HepG2 (cell line): ENCODE measurements around the gene MYOF. TPM values are rescaled to one million over a fixed set of nuclear protein-coding genes. Genes with fewer than 3 reads are reported as not detected.

Experiments
- ARID3A ChIP-seq: IDR thresholded peaks from 2 replicates; pipeline ENCODE4 v1.6.1; 2012; ENCODE audit warnings: low read depth, low read length, improper control_type of control experiment
- ASH2L ChIP-seq: fragments of 300-600, 200-600 bp; sonication (generic); IDR thresholded peaks from 2 replicates; pipeline ENCODE4 v1.7.0; 2017; ENCODE audit warnings: low read depth, mild to moderate bottlenecking, moderate library complexity, mixed read lengths, low read length; ENCODE audit not compliant: insufficient read length
- ATF3 ChIP-seq: sonication (generic); formaldehyde crosslinking; IDR thresholded peaks from 2 replicates; pipeline ENCODE4 v1.4.0; 2020; ENCODE audit warnings: missing genetic modification reagents
- EZH2 ChIP-seq: conservative IDR thresholded peaks from 2 replicates; pipeline ENCODE4 v1.6.1; 2012; ENCODE audit warnings: mild to moderate bottlenecking, low read depth, low read length, moderate library complexity
- FOXA3 ChIP-seq: IDR thresholded peaks from 2 replicates; pipeline ENCODE4 v1.6.1; 2016; ENCODE audit warnings: missing genetic modification reagents, missing compliant biosample characterization
- HMG20A ChIP-seq: IDR thresholded peaks from 2 replicates; pipeline ENCODE4 v1.6.1; 2016; ENCODE audit warnings: borderline replicate concordance
- JUN ChIP-seq: sonication (generic); formaldehyde crosslinking; IDR thresholded peaks from 2 replicates; pipeline ENCODE4 v1.4.0; 2020; ENCODE audit warnings: mild to moderate bottlenecking, missing genetic modification reagents
- PAXIP1 ChIP-seq: sonication (generic); formaldehyde crosslinking; conservative IDR thresholded peaks from 2 replicates; pipeline ENCODE4 v1.4.0; 2020; ENCODE audit warnings: mild to moderate bottlenecking, missing genetic modification reagents, moderate library complexity
- RFXAP ChIP-seq: sonication (generic); formaldehyde crosslinking; IDR thresholded peaks from 2 replicates; pipeline ENCODE4 v1.4.0; 2020; ENCODE audit warnings: missing genetic modification reagents, borderline replicate concordance
- SUZ12 ChIP-seq: fragments of 150-350 bp; IDR thresholded peaks from 2 replicates; pipeline ENCODE4 v1.6.1; 2014; ENCODE audit warnings: low read depth, low read length
- TFDP1 ChIP-seq: IDR thresholded peaks from 2 replicates; pipeline ENCODE4 v1.6.1; 2016; ENCODE audit warnings: missing compliant biosample characterization, missing genetic modification reagents, borderline replicate concordance
- TGIF2 ChIP-seq: IDR thresholded peaks from 2 replicates; pipeline ENCODE4 v1.6.1; 2016; ENCODE audit warnings: control low read depth, missing compliant biosample characterization
- ZBTB21 ChIP-seq: sonication (generic); formaldehyde crosslinking; IDR thresholded peaks from 2 replicates; pipeline ENCODE4 v1.4.0; 2020; ENCODE audit warnings: missing genetic modification reagents
- ZC3H4 ChIP-seq: sonication (generic); formaldehyde crosslinking; IDR thresholded peaks from 2 replicates; pipeline ENCODE4 v1.4.0; 2020; ENCODE audit warnings: missing genetic modification reagents, borderline replicate concordance
- ZFP1 ChIP-seq: IDR thresholded peaks from 2 replicates; pipeline ENCODE4 v1.6.1; 2016
- ZNF101 ChIP-seq: sonication (generic); formaldehyde crosslinking; IDR thresholded peaks from 2 replicates; pipeline ENCODE4 v1.4.0; 2020; ENCODE audit warnings: mild to moderate bottlenecking, low read depth, missing genetic modification reagents, borderline replicate concordance
- ZNF17 ChIP-seq: sonication (generic); formaldehyde crosslinking; IDR thresholded peaks from 2 replicates; pipeline ENCODE4 v1.5.0; 2020; ENCODE audit warnings: mild to moderate bottlenecking, missing genetic modification reagents
- ZNF234 ChIP-seq: sonication (generic); formaldehyde crosslinking; conservative IDR thresholded peaks from 2 replicates; pipeline ENCODE4 v1.5.1; 2020; ENCODE audit warnings: mild to moderate bottlenecking, missing genetic modification reagents
- ZNF331 ChIP-seq: sonication (generic); formaldehyde crosslinking; IDR thresholded peaks from 2 replicates; pipeline ENCODE4 v1.4.0; 2020; ENCODE audit warnings: missing genetic modification reagents
- ZNF382 ChIP-seq: sonication (generic); formaldehyde crosslinking; IDR thresholded peaks from 2 replicates; pipeline ENCODE4 v1.5.0; 2020; ENCODE audit warnings: missing genetic modification reagents, mild to moderate bottlenecking, borderline replicate concordance
- ZNF713 ChIP-seq: sonication (generic); formaldehyde crosslinking; IDR thresholded peaks from 2 replicates; pipeline ENCODE4 v1.4.0; 2020; ENCODE audit warnings: mild to moderate bottlenecking, missing genetic modification reagents
- polyA plus RNA-seq, 8 experiments: library from polyadenylated mRNA; depleted of rRNA in 3 of 8; stranded (reverse) in 7 of 8; unstranded in 1 of 8; fragments of >200 nt; fragmentation: Illumina TruSeq in 4 of 8; extraction: Trizol in 4 of 8; gene quantifications; 2 replicates each; pipeline versions ENCODE4 v1.2.1 to v1.2.3, GENCODE V29; 2011 to 2016; ENCODE audit warnings: low read depth in 4 of 8, missing spikeins in 1 of 8, mixed read lengths in 1 of 8; ENCODE audit not compliant: insufficient read depth in 1 of 8
- total RNA-seq, 5 experiments: library from RNA; depleted of rRNA; stranded (reverse); fragments of >200 nt; fragmentation: Illumina TruSeq; extraction: Trizol; gene quantifications; 2 replicates each; pipeline ENCODE4 v1.2.3, GENCODE V29; 2016; ENCODE audit warnings: low read depth in 1 of 5

The MYOF gene
- total and polyA plus RNA-seq, 2 of the 13 experiments (the other 11 are each of a cell fraction or from before 2014, with no cell fraction given) = 0.18 to 0.42 TPM

- TF ChIP-seq JUN (CRISPR knock-in tag) (peak; percentile 66; the same call in 1 of the 2 replicates), PAXIP1 (CRISPR knock-in tag) (0 out of 2 replicates have a peak, but pooled peaks have one; percentile 32), ZFP1 (CRISPR knock-in tag) (no peak), EZH2 (no peak), ZNF382 (CRISPR knock-in tag) (no peak), FOXA3 (0 out of 2 replicates have a peak, but pooled peaks have one; percentile 20), ZNF101 (no peak), RFXAP (CRISPR knock-in tag) (no peak), ZNF331 (CRISPR knock-in tag) (0 out of 2 replicates have a peak, but pooled peaks have one; percentile 43), ZNF17 (CRISPR knock-in tag) (no peak), TFDP1 (CRISPR knock-in tag) (no peak), ZBTB21 (CRISPR knock-in tag) (peak; percentile 72; the same call in 1 of the 2 replicates), TGIF2 (CRISPR knock-in tag) (no peak), ZNF713 (no peak), ASH2L (no peak), ATF3 (CRISPR knock-in tag) (0 out of 2 replicates have a peak, but pooled peaks have one; percentile 27), ZC3H4 (CRISPR knock-in tag) (no peak), ZNF234 (CRISPR knock-in tag) (no peak), ARID3A (peak; percentile 40), SUZ12 (no peak), HMG20A (CRISPR knock-in tag) (peak; percentile 17; the same call in 1 of the 2 replicates)
Observed at GRCh38 chr10:93437086-93437945, 44.8 kb downstream of the MYOF start (continued).
